Cardiac muscle cell (in vitro differentiated cells and primary cell): ENCODE measurements around the gene FAM81A. TPM values are rescaled to one million over a fixed set of nuclear protein-coding genes. Genes with fewer than 3 reads are reported as not detected.

Source experiments
- DNase-seq, 2 donors: peaks; one replicate each; pipeline versions ENCODE4 v3.0.0 to v3.0.0-alpha.2; 2010 to 2017; ENCODE audit warnings: low read depth in 1 of 2, low spot score in 1 of 2
- H3K27ac ChIP-seq: fragments of 200-600 bp; sonication (generic); 2 replicates; pipeline ENCODE4 v1.5.1; 2016
- H3K27me3 ChIP-seq: fragments of 200-600 bp; sonication (generic); 2 replicates; pipeline ENCODE4 v1.6.0; 2016; ENCODE audit warnings: control low read depth
- H3K36me3 ChIP-seq: fragments of 200-600 bp; sonication (generic); 2 replicates; pipeline ENCODE4 v1.5.1; 2016; ENCODE audit warnings: control low read depth
- H3K4me1 ChIP-seq: fragments of 200-600 bp; sonication (generic); 2 replicates; pipeline ENCODE4 v1.8.1; 2017; ENCODE audit warnings: low read depth, mild to moderate bottlenecking, mixed run types
- H3K4me3 ChIP-seq: fragments of 200-600 bp; sonication (generic); 2 replicates; pipeline ENCODE4 v1.5.1; 2016; ENCODE audit warnings: mild to moderate bottlenecking
- H3K9me3 ChIP-seq: fragments of 200-600 bp; sonication (generic); 2 replicates; pipeline ENCODE4 v1.5.1; 2017; ENCODE audit warnings: low read depth, mild to moderate bottlenecking, control low read depth
- polyA plus RNA-seq: library from polyadenylated mRNA; unstranded; fragments of >200 nt; fragmentation: Nextera tagmentation; extraction: Ambion mirVana; gene quantifications from 2 replicates; pipeline ENCODE4 v1.2.1, GENCODE V29; 2016
- total RNA-seq: library from RNA; depleted of rRNA; stranded (reverse); fragments of >200 nt; gene quantifications from 2 replicates; pipeline ENCODE4 v1.2.3, GENCODE V29; 2016
- TF ChIP-seq, protein P1 (sequence below): IDR thresholded peaks from 2 replicates; pipeline ENCODE4 v1.5.1; 2012; ENCODE audit warnings: low read depth, mild to moderate bottlenecking, low read length

Gene FAM81A
- total and polyA plus RNA-seq, 2 experiments from 2014 or later: 1.8 to 5.1 TPM

DNA sequence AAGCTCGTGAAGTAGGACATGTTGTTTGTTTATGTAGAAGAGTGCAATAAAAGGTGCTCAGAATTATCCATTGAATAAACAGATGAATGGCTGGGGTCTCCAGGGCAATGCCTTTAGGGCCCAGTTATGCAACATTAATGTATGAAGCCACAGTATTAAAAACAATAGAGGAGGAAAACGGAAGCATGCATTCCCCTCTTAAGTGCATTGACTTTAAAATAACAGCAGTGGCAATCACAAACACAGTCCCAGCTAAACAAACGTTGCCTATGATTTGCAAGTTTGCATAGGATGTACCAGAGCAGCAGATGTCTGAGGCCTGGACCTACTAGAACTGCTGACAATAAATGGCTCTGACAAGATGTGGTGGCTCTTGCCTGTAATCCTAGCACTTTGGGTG is 113.0 kb downstream of the FAM81A start:
- Histone ChIP-seq H3K27ac (no peak overlapping the region), H3K9me3 (no peaks in the 10 kb centered on the region), H3K4me1 (no peaks in the 10 kb centered on the region), H3K4me3 (no peak overlapping the region), H3K36me3 (no peaks in the 10 kb centered on the region), H3K27me3 (no peaks in the 10 kb centered on the region)
- TF ChIP-seq, protein P1, sequence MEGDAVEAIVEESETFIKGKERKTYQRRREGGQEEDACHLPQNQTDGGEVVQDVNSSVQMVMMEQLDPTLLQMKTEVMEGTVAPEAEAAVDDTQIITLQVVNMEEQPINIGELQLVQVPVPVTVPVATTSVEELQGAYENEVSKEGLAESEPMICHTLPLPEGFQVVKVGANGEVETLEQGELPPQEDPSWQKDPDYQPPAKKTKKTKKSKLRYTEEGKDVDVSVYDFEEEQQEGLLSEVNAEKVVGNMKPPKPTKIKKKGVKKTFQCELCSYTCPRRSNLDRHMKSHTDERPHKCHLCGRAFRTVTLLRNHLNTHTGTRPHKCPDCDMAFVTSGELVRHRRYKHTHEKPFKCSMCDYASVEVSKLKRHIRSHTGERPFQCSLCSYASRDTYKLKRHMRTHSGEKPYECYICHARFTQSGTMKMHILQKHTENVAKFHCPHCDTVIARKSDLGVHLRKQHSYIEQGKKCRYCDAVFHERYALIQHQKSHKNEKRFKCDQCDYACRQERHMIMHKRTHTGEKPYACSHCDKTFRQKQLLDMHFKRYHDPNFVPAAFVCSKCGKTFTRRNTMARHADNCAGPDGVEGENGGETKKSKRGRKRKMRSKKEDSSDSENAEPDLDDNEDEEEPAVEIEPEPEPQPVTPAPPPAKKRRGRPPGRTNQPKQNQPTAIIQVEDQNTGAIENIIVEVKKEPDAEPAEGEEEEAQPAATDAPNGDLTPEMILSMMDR: no peak
- no peak for DNase-seq

DNA sequence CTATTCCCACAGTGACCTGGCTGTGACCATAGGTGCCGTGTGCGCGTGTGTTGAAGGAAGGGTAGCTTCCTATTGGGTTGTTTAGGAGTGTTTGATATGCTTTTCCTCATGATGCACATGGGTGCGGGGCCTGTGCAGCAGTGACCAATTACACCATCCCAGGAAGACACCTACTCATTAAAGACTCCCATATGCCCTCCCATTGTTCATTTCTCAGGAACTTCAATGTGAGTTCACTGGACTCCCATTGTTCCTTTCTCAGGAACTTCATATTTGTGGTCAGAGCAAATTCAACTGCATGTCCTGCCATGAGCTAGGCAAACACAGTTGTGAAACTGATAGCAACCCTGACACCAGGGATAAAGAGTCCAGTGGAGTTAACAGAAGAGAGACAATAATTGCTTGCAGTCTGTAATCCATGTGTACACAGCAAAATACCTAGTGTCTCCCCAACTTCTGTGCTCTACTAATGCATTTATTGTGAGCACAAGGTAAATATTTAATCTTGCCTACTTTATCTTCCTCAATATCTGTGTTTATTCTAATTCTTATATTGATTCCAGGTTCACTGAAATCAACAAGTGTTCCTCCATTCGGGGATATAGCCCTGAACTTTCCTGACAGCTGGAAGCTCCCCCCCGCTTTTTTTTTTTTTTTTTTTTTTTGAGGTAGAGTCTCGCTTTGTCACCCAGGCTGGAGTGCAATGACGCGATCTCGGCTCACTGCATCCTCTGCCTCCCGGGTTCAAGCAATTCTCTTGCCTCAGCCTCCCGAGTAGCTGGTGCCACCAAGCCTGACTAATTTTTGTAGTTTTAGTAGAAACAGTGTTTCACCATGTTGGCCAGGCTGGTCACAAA is 116.1 kb downstream of the FAM81A start:
- Histone ChIP-seq H3K4me3 (no peak overlapping the region), H3K27ac (no peak overlapping the region), H3K9me3 (no peaks in the 10 kb centered on the region), H3K36me3 (no peaks in the 10 kb centered on the region), H3K27me3 (no peaks in the 10 kb centered on the region), H3K4me1 (no peaks in the 10 kb centered on the region)
- DNase-seq: peak in 1 of 2 donors; percentile 88
- TF ChIP-seq, protein P1: no peak

DNA sequence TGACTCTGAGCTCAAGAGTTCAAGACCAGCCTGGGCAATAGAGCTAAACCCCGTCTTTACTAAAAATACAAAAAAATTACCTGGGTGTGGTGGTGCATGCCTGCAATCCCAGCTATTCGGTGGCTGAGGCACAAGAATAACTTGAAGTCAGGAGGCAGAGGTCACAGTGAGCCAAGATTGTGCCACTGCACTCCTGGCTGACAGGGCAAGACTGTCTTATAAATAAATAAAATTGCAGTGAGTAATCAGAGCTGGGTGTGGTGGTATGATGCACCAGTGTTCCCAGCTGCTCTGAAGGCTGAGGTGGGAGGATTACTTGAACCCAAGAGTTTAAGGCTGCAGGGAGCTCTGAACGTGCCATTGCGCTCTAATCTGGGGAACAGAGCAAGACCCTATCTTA is 117.7 kb downstream of the FAM81A start:
- no peak overlapping the region for H3K4me3 ChIP-seq
- H3K9me3 ChIP-seq: no peaks in the 10 kb centered on the region
- H3K27ac ChIP-seq: no peak overlapping the region
- H3K36me3 ChIP-seq: no peaks in the 10 kb centered on the region
- TF ChIP-seq, protein P1: no peak
- H3K4me1 ChIP-seq: no peaks in the 10 kb centered on the region
- DNase-seq: no peak
- no peaks in the 10 kb centered on the region for H3K27me3 ChIP-seq

DNA sequence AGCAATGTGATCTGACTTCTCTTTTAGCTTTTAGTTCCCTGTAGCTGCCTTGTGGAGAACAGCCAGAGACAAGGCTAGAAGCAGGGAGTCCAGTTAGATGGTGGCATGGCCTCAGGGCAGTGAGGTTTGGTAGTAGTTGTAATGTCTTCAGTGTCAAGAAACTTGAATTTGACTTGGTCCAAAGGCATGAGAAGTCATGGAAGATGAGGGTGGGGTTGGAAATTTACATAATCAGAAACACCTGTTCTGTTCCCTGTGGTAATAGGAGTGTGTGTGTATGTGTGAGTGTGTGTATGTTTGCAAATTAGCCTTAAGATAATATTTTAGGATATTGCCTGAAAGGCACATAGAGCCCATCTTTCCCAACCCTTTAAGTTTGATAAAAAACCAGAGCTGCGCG is 118.4 kb downstream of the FAM81A start:
- Histone ChIP-seq H3K27me3 (no peaks in the 10 kb centered on the region), H3K27ac (no peak overlapping the region), H3K4me3 (no peak overlapping the region), H3K4me1 (no peaks in the 10 kb centered on the region), H3K36me3 (no peaks in the 10 kb centered on the region), H3K9me3 (no peaks in the 10 kb centered on the region)
- TF ChIP-seq, protein P1: no peak
- DNase-seq: no peak

DNA sequence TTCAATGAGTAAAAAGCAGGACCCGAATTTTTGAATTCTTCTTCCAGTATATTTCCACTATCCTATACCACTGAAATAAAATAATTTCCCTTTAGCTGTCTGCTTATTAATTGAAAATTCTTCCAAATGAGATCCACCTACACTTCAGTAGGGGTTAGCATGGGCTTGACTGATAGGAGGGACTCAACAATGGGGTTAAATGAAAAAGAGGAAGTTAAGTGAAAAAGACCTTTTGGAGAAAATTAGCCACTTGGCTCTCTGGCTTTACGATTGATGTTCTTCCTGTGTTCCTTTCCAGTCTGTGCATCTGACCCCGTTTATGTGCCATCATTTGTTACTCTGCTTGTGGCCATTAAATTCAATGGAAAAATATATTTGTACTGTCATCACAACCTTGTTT is 119.6 kb downstream of the FAM81A start:
- H3K36me3 ChIP-seq: no peaks in the 10 kb centered on the region
- TF ChIP-seq, protein P1: no peak
- no peaks in the 10 kb centered on the region for H3K4me1 ChIP-seq
- DNase-seq: no peak
- H3K27me3 ChIP-seq: no peaks in the 10 kb centered on the region
- no peak overlapping the region for H3K27ac ChIP-seq
- H3K4me3 ChIP-seq: no peak overlapping the region
- H3K9me3 ChIP-seq: no peaks in the 10 kb centered on the region
